K562 (cell line): ENCODE measurements around the gene ENSA. TPM values are rescaled to one million over a fixed set of nuclear protein-coding genes. Genes with fewer than 3 reads are reported as not detected.
A peak's percentile ranks its signal among the peaks of the same experiment; 100 is the strongest.

Experiments
- C11orf30 ChIP-seq: fragments of 450-650 bp; IDR thresholded peaks from 2 replicates; pipeline ENCODE4 v1.6.1; 2016; ENCODE audit warnings: low read depth, mild to moderate bottlenecking
- DACH1 ChIP-seq: fragments of 450-650 bp; IDR thresholded peaks from 2 replicates; pipeline ENCODE4 v1.6.1; 2018; ENCODE audit not compliant: partially characterized antibody
- DIDO1 ChIP-seq: fragments of 450-650 bp; IDR thresholded peaks from 2 replicates; pipeline ENCODE4 v1.6.1; 2016; ENCODE audit warnings: low read depth, missing biosample characterization, missing genetic modification characterization
- E2F6 ChIP-seq, 2 experiments: IDR thresholded peaks; 2 replicates each; pipeline ENCODE4 v1.6.1; 2011; ENCODE audit warnings: borderline replicate concordance in 1 of 2, control low read depth in 1 of 2, low read depth in 1 of 2, low read length in 1 of 2, mild to moderate bottlenecking in 1 of 2, mixed read lengths in 1 of 2, moderate library complexity in 1 of 2; ENCODE audit not compliant: insufficient read depth in 1 of 2, insufficient read length in 1 of 2, poor library complexity in 1 of 2, severe bottlenecking in 1 of 2; ENCODE audit errors: extremely low read depth in 1 of 2
- ESRRA ChIP-seq: fragments of 450-650 bp; IDR thresholded peaks from 2 replicates; pipeline ENCODE4 v1.6.1; 2014; ENCODE audit warnings: low read depth, mild to moderate bottlenecking, moderate library complexity, borderline replicate concordance
- FOXJ2 ChIP-seq: fragments of 200-800 bp; sonication (Bioruptor generic); IDR thresholded peaks from 2 replicates; pipeline ENCODE4 v1.6.1; 2016; ENCODE audit warnings: missing genetic modification characterization, missing compliant biosample characterization
- HNRNPH1 ChIP-seq: fragments of 200-400 bp; formaldehyde crosslinking; optimal IDR thresholded peaks from 2 replicates; pipeline ENCODE3; 2017; ENCODE audit warnings: low read depth, mild to moderate bottlenecking, low read length, moderate library complexity
- NCOA2 ChIP-seq, 2 experiments: fragments of 450-650 bp; IDR thresholded peaks; 2 replicates each; pipeline ENCODE4 v1.6.1; 2018; ENCODE audit warnings: mild to moderate bottlenecking in 2 of 2, moderate library complexity in 1 of 2; ENCODE audit not compliant: partially characterized antibody in 2 of 2
- NFRKB ChIP-seq: fragments of 450-650 bp; IDR thresholded peaks from 2 replicates; pipeline ENCODE4 v1.6.1; 2016; ENCODE audit warnings: low read depth
- NONO ChIP-seq, 2 experiments: fragments of 200-400 bp in 1 of 2; fragments of 450-650 bp in 1 of 2; formaldehyde crosslinking in 1 of 2; IDR thresholded peaks; 2 replicates each; pipeline ENCODE4 v1.6.1; 2017; ENCODE audit warnings: low read depth in 2 of 2, mild to moderate bottlenecking in 2 of 2, moderate library complexity in 2 of 2, low read length in 1 of 2
- SP1 ChIP-seq: sonication (generic); formaldehyde crosslinking; IDR thresholded peaks from 2 replicates; pipeline ENCODE4 v1.8.1; 2022; ENCODE audit warnings: mild to moderate bottlenecking, missing genetic modification reagents
- SRSF9 ChIP-seq: fragments of 200-400 bp; formaldehyde crosslinking; IDR thresholded peaks from 2 replicates; pipeline ENCODE4 v1.6.1; 2017; ENCODE audit warnings: low read depth, low read length, borderline replicate concordance
- THAP7 ChIP-seq: fragments of 250-450 bp; sonication (Bioruptor Pico); IDR thresholded peaks from 2 replicates; pipeline ENCODE4 v1.5.0; 2021
- ZNF174 ChIP-seq: fragments of 250-450 bp; sonication (Bioruptor Pico); IDR thresholded peaks from 2 replicates; pipeline ENCODE4 v1.4.0; 2020; ENCODE audit warnings: mild to moderate bottlenecking
- ZNF253 ChIP-seq: fragments of 250-450 bp; sonication (Bioruptor Pico); conservative IDR thresholded peaks from 2 replicates; pipeline ENCODE4 v1.6.1; 2021; ENCODE audit warnings: mild to moderate bottlenecking
- ZNF395 ChIP-seq: fragments of 200-800 bp; sonication (Bioruptor generic); IDR thresholded peaks from 2 replicates; pipeline ENCODE4 v1.6.1; 2017; ENCODE audit warnings: missing genetic modification characterization, missing compliant biosample characterization
- ZNF583 ChIP-seq: fragments of 250-450 bp; sonication (Bioruptor Pico); IDR thresholded peaks from 2 replicates; pipeline ENCODE4 v1.4.0; 2020
- polyA plus RNA-seq, 8 experiments: library from polyadenylated mRNA; depleted of rRNA in 4 of 8; stranded (reverse) in 5 of 8; unstranded in 3 of 8; fragments of >200 nt; fragmentation: Nextera tagmentation in 2 of 8; fragmentation: Illumina TruSeq in 1 of 8; extraction: Ambion mirVana in 2 of 8; extraction: Trizol in 1 of 8; gene quantifications; 2 replicates each; pipeline versions ENCODE4 v1.2.1 to v1.2.3, GENCODE V29; 2011 to 2014; ENCODE audit warnings: inconsistent platforms in 1 of 8, missing spikeins in 1 of 8
- total RNA-seq, 7 experiments: library from RNA; depleted of rRNA in 6 of 7; stranded (reverse); fragments of >200 nt in 6 of 7; fragmentation: Illumina TruSeq in 2 of 7; extraction: Trizol in 2 of 7; gene quantifications; 2 replicates each; pipeline versions ENCODE4 v1.2.1 to v1.2.3, GENCODE V29; 2011 to 2021; ENCODE audit warnings: low replicate concordance in 1 of 7
- TF ChIP-seq, protein P1 (sequence below): fragments of 250-450 bp; sonication (Bioruptor Pico); IDR thresholded peaks from 2 replicates; pipeline ENCODE4 v1.5.0; 2021
- TF ChIP-seq, protein P2 (sequence below): fragments of 450-650 bp; IDR thresholded peaks from 2 replicates; pipeline ENCODE4 v1.6.1; 2016; ENCODE audit warnings: missing biosample characterization, missing genetic modification characterization
- TF ChIP-seq, protein P3 (sequence below), 2 experiments: fragments of 450-650 bp; IDR thresholded peaks; 2 replicates each; pipeline ENCODE4 v1.6.1; 2016

Gene ENSA
- total and polyA plus RNA-seq, 9 of the 15 experiments (the other 6 are each of a cell fraction or from before 2014, with no cell fraction given): 68.1 to 605 (median 188) TPM

- no peak for TF ChIP-seq DIDO1 (tag)
- peak; percentile 8 to 47 for TF ChIP-seq E2F6 (IDR thresholded peaks at IDR 0.05; ENCODE audit: borderline replicate concordance in 1 of 2, extremely low read depth in 1 of 2, insufficient read depth in 1 of 2, insufficient read length in 1 of 2, low read depth in 1 of 2, low read length in 1 of 2, poor library complexity in 1 of 2, severe bottlenecking in 1 of 2)
- TF ChIP-seq ZNF253 (CRISPR knock-in tag): no peak
- TF ChIP-seq, protein P1, sequence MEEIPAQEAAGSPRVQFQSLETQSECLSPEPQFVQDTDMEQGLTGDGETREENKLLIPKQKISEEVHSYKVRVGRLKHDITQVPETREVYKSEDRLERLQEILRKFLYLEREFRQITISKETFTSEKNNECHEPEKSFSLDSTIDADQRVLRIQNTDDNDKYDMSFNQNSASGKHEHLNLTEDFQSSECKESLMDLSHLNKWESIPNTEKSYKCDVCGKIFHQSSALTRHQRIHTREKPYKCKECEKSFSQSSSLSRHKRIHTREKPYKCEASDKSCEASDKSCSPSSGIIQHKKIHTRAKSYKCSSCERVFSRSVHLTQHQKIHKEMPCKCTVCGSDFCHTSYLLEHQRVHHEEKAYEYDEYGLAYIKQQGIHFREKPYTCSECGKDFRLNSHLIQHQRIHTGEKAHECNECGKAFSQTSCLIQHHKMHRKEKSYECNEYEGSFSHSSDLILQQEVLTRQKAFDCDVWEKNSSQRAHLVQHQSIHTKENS (CRISPR knock-in tag): no peak
- no peak for TF ChIP-seq SRSF9
- no peak for TF ChIP-seq ZNF174
- TF ChIP-seq HNRNPH1: no peak
- TF ChIP-seq ZNF395: peak; percentile 57
- TF ChIP-seq ESRRA: 0 out of 2 replicates have a peak, but pooled peaks have one; percentile 17
- TF ChIP-seq, protein P2, sequence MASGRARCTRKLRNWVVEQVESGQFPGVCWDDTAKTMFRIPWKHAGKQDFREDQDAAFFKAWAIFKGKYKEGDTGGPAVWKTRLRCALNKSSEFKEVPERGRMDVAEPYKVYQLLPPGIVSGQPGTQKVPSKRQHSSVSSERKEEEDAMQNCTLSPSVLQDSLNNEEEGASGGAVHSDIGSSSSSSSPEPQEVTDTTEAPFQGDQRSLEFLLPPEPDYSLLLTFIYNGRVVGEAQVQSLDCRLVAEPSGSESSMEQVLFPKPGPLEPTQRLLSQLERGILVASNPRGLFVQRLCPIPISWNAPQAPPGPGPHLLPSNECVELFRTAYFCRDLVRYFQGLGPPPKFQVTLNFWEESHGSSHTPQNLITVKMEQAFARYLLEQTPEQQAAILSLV (tag): no peak
- no peak for TF ChIP-seq FOXJ2
- TF ChIP-seq NCOA2 (IDR thresholded peaks at IDR 0.05; ENCODE audit: partially characterized antibody in 2 of 2): no peak
- TF ChIP-seq SP1 (CRISPR knock-in tag): peak; percentile 46; the same call in 1 of the 2 replicates
- 0 out of 2 replicates have a peak, but pooled peaks have one; percentile 49 for TF ChIP-seq NFRKB
- no peak for TF ChIP-seq C11orf30
- no peak for TF ChIP-seq DACH1
- TF ChIP-seq, protein P3, sequence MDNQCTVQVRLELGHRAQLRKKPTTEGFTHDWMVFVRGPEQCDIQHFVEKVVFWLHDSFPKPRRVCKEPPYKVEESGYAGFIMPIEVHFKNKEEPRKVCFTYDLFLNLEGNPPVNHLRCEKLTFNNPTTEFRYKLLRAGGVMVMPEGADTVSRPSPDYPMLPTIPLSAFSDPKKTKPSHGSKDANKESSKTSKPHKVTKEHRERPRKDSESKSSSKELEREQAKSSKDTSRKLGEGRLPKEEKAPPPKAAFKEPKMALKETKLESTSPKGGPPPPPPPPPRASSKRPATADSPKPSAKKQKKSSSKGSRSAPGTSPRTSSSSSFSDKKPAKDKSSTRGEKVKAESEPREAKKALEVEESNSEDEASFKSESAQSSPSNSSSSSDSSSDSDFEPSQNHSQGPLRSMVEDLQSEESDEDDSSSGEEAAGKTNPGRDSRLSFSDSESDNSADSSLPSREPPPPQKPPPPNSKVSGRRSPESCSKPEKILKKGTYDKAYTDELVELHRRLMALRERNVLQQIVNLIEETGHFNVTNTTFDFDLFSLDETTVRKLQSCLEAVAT (IDR thresholded peaks at IDR 0.05): peak; percentile 89 to 93
- 0 out of 2 replicates have a peak, but pooled peaks have one; percentile 13 for TF ChIP-seq ZNF583 (CRISPR knock-in tag)
- peak in 1 of 2 experiments; percentile 80; a peak in 2 of 4 replicates for TF ChIP-seq NONO (IDR thresholded peaks at IDR 0.05; ENCODE audit: low read depth in 2 of 2, low read length in 1 of 2)
- no peak; the same call in 1 of the 2 replicates for TF ChIP-seq THAP7 (CRISPR knock-in tag)
Observed at GRCh38 chr1:150579110-150579944, 50.1 kb downstream of the ENSA start, which contains the start of gene MCL1 (continued).
